ENCODE data around the gene MLNR.

The MLNR gene

DNA sequence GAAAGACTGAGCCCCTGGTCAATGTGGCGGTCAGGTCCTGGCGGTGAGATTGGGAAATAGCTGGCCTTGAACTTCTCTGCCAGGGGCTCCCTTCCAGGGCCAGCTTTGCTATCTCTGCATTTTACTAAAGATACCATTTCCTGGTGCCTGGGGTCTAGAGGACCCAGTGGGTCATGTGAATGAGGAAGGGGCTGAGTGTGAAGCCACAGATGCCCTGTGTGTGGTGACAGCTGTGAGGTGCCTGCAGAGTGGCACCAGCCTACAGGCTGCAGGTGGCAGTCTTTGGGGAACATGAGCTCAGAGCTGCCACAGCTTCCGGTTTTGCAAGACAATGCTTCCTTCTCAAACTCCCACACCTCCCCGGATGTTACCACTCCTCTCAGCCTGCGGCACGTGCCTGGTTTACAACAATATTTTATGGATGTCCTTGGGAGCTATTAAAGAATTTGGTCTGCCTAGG is 5.2 kb upstream of the MLNR start:
- H2AFZ ChIP-seq (ENCODE audit: low read depth, low read length, severe bottlenecking): peak overlapping the region; percentile 98
- H3K9me3 ChIP-seq (ENCODE audit: insufficient read depth, low read length): no peaks in the 10 kb centered on the region
- H3K36me3 ChIP-seq (ENCODE audit: low read length): no peaks in the 10 kb centered on the region
- peak overlapping the region; percentile 38 for H3K4me2 ChIP-seq (ENCODE audit: low read depth, low read length, poor library complexity, severe bottlenecking)
- no peaks in the 10 kb centered on the region for H3F3A ChIP-seq (ENCODE audit: insufficient read depth)
- H3K79me2 ChIP-seq (ENCODE audit: insufficient read depth, low read length): no peaks in the 10 kb centered on the region
- H3K9ac ChIP-seq (ENCODE audit: low read length): peak overlapping the region; percentile 20; the same call in 1 of the 2 replicates
- TF ChIP-seq EZH2phosphoT487 (conservative IDR thresholded peaks at IDR 0.05; ENCODE audit: low read length): no peak
- TF ChIP-seq, protein P1, sequence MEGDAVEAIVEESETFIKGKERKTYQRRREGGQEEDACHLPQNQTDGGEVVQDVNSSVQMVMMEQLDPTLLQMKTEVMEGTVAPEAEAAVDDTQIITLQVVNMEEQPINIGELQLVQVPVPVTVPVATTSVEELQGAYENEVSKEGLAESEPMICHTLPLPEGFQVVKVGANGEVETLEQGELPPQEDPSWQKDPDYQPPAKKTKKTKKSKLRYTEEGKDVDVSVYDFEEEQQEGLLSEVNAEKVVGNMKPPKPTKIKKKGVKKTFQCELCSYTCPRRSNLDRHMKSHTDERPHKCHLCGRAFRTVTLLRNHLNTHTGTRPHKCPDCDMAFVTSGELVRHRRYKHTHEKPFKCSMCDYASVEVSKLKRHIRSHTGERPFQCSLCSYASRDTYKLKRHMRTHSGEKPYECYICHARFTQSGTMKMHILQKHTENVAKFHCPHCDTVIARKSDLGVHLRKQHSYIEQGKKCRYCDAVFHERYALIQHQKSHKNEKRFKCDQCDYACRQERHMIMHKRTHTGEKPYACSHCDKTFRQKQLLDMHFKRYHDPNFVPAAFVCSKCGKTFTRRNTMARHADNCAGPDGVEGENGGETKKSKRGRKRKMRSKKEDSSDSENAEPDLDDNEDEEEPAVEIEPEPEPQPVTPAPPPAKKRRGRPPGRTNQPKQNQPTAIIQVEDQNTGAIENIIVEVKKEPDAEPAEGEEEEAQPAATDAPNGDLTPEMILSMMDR (IDR thresholded peaks at IDR 0.05; ENCODE audit: insufficient read depth, low read length, poor library complexity, severe bottlenecking): peak; percentile 41
- no peak overlapping the region for H3K4me3 ChIP-seq (ENCODE audit: insufficient read depth, low read length, poor library complexity, severe bottlenecking)
- no peaks in the 10 kb centered on the region for H3K9me2 ChIP-seq (replicated peaks; ENCODE audit: insufficient read depth, low read length)
- H3K27me3 ChIP-seq (ENCODE audit: low read length): no peaks in the 10 kb centered on the region
- no peaks in the 10 kb centered on the region for H4K20me1 ChIP-seq (ENCODE audit: low read depth, low read length)
- no peak overlapping the region for H3K27ac ChIP-seq (ENCODE audit: low read depth, low read length)

DNA sequence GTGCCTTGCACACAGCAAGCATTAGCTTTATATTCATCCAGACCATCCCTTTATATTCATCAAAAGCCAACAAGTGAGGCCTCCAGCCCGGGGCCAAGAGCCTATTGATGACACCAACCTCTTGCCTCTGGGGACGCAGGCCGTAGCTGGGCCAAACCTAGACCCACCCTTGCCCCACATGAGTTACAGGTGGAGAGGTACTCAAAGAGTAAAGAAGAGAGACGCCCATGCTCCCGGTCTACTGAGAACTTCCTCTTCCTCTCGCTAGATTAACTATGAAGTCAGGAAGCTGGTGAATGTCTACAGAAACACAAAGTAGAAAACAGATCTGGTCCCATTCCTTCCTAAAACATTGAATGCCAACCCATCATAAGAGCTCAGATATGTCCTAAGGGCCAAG is 3.8 kb upstream of the MLNR start:
- no peaks in the 10 kb centered on the region for H4K20me1 ChIP-seq (ENCODE audit: low read depth, low read length)
- no peaks in the 10 kb centered on the region for H3K79me2 ChIP-seq (ENCODE audit: insufficient read depth, low read length)
- H3F3A ChIP-seq (ENCODE audit: insufficient read depth): no peaks in the 10 kb centered on the region
- no peak overlapping the region for H3K9ac ChIP-seq (ENCODE audit: low read length)
- H3K36me3 ChIP-seq (ENCODE audit: low read length): no peaks in the 10 kb centered on the region
- no peaks in the 10 kb centered on the region for H3K27me3 ChIP-seq (ENCODE audit: low read length)
- TF ChIP-seq, protein P1 (IDR thresholded peaks at IDR 0.05; ENCODE audit: insufficient read depth, low read length, poor library complexity, severe bottlenecking): no peak
- TF ChIP-seq EZH2phosphoT487 (conservative IDR thresholded peaks at IDR 0.05; ENCODE audit: low read length): no peak
- H3K4me2 ChIP-seq (ENCODE audit: low read depth, low read length, poor library complexity, severe bottlenecking): no peak overlapping the region
- no peak overlapping the region for H3K4me3 ChIP-seq (ENCODE audit: insufficient read depth, low read length, poor library complexity, severe bottlenecking)
- no peak overlapping the region for H2AFZ ChIP-seq (ENCODE audit: low read depth, low read length, severe bottlenecking)
- H3K27ac ChIP-seq (ENCODE audit: low read depth, low read length): no peak overlapping the region
- no peaks in the 10 kb centered on the region for H3K9me2 ChIP-seq (replicated peaks; ENCODE audit: insufficient read depth, low read length)
- no peaks in the 10 kb centered on the region for H3K9me3 ChIP-seq (ENCODE audit: insufficient read depth, low read length)

DNA sequence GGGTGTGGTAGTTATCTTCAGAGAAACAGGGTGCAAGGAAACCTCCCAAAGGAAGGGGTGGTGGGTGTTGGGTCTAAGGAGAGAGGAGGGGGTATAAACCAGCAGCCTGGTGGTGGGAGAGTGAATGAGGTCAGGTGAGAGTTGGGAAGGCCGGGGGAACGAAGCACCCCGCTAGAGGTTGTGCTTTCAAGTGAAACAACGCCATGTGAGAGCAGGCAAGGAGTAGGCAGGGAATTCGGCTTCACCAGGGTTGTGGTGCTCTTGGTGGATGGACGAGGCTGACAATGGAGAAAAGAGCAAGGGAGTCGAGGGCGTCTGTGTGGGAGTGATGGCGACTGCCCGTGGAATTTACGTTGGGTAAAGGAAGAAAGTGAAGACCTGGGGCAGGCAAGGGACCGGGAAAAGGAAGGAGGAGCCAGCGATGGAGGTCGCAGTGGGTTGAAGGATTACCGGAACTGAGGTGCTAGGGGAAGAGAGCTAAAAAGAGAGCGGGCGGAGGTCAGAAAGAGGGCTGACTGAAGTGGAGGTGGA is 2.1 kb upstream of the MLNR start:
- no peaks in the 10 kb centered on the region for H3K36me3 ChIP-seq (ENCODE audit: low read length)
- no peaks in the 10 kb centered on the region for H3K27me3 ChIP-seq (ENCODE audit: low read length)
- no peaks in the 10 kb centered on the region for H3K79me2 ChIP-seq (ENCODE audit: insufficient read depth, low read length)
- no peak overlapping the region for H3K4me2 ChIP-seq (ENCODE audit: low read depth, low read length, poor library complexity, severe bottlenecking)
- no peak overlapping the region for H3K9ac ChIP-seq (ENCODE audit: low read length)
- H3K9me2 ChIP-seq (replicated peaks; ENCODE audit: insufficient read depth, low read length): no peaks in the 10 kb centered on the region
- H2AFZ ChIP-seq (ENCODE audit: low read depth, low read length, severe bottlenecking): no peak overlapping the region
- no peak overlapping the region for H3K4me3 ChIP-seq (ENCODE audit: insufficient read depth, low read length, poor library complexity, severe bottlenecking)
- no peaks in the 10 kb centered on the region for H3F3A ChIP-seq (ENCODE audit: insufficient read depth)
- H4K20me1 ChIP-seq (ENCODE audit: low read depth, low read length): no peaks in the 10 kb centered on the region
- no peak overlapping the region for H3K27ac ChIP-seq (ENCODE audit: low read depth, low read length)
- H3K9me3 ChIP-seq (ENCODE audit: insufficient read depth, low read length): no peaks in the 10 kb centered on the region
- no peak for TF ChIP-seq EZH2phosphoT487 (conservative IDR thresholded peaks at IDR 0.05; ENCODE audit: low read length)
- TF ChIP-seq, protein P1 (IDR thresholded peaks at IDR 0.05; ENCODE audit: insufficient read depth, low read length, poor library complexity, severe bottlenecking): no peak

All from SU-DHL-6 (cell line).